ENCODE data around the gene TOLLIP. TPM values are rescaled to one million over a fixed set of nuclear protein-coding genes. Genes with fewer than 3 reads are reported as not detected.

The TOLLIP gene
- total RNA-seq, 4 donors from 2014 or later = 49.8 to 91.7 (median 85.0) TPM

DNA sequence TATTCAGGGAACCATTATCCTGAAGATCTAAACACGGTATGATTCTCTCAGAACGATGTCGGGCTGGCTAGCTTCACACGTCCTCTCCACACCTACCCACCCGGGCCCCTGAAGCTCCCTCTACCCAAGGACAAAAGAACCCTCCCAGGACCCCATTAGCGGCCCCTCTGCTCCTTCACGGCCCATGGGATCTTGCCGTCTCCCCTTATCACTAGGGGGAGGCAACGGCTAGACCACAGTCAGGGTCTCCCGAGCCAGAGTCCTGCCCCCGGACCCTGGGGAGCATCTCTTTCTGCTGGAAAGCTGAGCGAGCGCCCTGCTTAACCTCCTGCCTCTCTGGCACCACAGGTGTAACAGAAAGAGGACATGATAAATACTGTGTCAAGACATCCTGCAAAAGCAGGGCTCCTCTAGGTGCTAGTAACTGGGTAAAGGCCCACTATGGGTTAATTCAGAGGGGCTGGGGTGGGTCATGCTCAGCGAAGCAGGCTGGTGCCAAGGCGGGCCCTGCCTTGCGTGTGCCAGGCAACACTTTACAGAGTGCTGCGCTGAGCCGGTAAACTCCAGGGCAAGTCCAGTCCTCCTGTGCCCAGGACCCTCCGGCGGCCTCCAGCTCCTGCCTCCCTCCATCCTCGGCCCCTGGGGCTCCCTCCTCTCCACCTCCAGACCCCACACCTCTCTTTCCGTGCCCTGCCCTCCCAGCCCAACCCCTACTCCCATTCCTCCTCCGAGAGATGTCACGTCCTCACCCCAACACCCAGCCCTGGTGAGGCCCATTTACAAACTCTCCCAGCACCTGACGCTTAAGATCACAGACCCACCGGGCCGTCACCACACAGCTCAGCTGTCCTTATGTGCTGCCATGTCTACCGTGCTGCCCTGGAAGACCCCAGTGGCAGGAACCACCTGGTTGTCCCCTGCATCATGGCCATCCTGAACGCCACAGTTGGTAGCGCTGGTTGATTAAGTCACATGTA is 3.0 kb downstream of the TOLLIP start:
- no peaks in the 10 kb centered on the region for H3K27me3 ChIP-seq
- intact Hi-C loops (cut with DNase I; ENCODE audit: low total_unique reads) = no loop called here
- peaks cover 0 to 3% of the 10 kb centered on the region in 2 donors for H3K36me3 ChIP-seq
- no peaks in the 10 kb centered on the region for H3K9me3 ChIP-seq
- ATAC-seq (no peak), DNase-seq (no peak)
- in situ Hi-C loops (cut with MboI; ENCODE audit: low sequenced_read_pairs in 4 of 4) = loop anchor here in 1 of 4 donors (25.0 kb wide), 1 partner anchor 206 kb away; no protein-coding TSS in a partner anchor
- H3K27ac ChIP-seq = peak overlapping the region in 2 of 4 donors; percentile 89 to 95
- H3K4me3 ChIP-seq = no peak overlapping the region
- peaks cover 31 to 51% of the 10 kb centered on the region in 2 donors for H3K4me1 ChIP-seq
- TF ChIP-seq POLR2A (IDR thresholded peaks at IDR 0.05) = no peak
- TF ChIP-seq, protein P1, sequence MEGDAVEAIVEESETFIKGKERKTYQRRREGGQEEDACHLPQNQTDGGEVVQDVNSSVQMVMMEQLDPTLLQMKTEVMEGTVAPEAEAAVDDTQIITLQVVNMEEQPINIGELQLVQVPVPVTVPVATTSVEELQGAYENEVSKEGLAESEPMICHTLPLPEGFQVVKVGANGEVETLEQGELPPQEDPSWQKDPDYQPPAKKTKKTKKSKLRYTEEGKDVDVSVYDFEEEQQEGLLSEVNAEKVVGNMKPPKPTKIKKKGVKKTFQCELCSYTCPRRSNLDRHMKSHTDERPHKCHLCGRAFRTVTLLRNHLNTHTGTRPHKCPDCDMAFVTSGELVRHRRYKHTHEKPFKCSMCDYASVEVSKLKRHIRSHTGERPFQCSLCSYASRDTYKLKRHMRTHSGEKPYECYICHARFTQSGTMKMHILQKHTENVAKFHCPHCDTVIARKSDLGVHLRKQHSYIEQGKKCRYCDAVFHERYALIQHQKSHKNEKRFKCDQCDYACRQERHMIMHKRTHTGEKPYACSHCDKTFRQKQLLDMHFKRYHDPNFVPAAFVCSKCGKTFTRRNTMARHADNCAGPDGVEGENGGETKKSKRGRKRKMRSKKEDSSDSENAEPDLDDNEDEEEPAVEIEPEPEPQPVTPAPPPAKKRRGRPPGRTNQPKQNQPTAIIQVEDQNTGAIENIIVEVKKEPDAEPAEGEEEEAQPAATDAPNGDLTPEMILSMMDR (IDR thresholded peaks at IDR 0.05 in 4 of 5, conservative IDR thresholded peaks at IDR 0.05 in 1 of 5) = no peak

GRCh38 chr11:1305501-1306056 is 3.9 kb downstream of the TOLLIP start:
- in situ Hi-C loops (cut with MboI; ENCODE audit: low sequenced_read_pairs in 4 of 4) = loop anchor here in 1 of 4 donors (25.0 kb wide), 1 partner anchor 207 kb away; no protein-coding TSS in a partner anchor
- Histone ChIP-seq H3K4me3 (no peak overlapping the region), H3K27ac (peak overlapping the region in 1 of 4 donors; percentile 89), H3K27me3 (no peaks in the 10 kb centered on the region), H3K9me3 (no peaks in the 10 kb centered on the region), H3K36me3 (peaks cover 0 to 3% of the 10 kb centered on the region in 2 donors), H3K4me1 (peaks cover 31 to 48% of the 10 kb centered on the region in 2 donors)
- no peak for DNase-seq
- TF ChIP-seq, protein P1 (IDR thresholded peaks at IDR 0.05 in 4 of 5, conservative IDR thresholded peaks at IDR 0.05 in 1 of 5) = no peak
- no peak for TF ChIP-seq POLR2A (IDR thresholded peaks at IDR 0.05)
- intact Hi-C loops (cut with DNase I; ENCODE audit: low total_unique reads) = no loop called here
- no peak for ATAC-seq

DNA sequence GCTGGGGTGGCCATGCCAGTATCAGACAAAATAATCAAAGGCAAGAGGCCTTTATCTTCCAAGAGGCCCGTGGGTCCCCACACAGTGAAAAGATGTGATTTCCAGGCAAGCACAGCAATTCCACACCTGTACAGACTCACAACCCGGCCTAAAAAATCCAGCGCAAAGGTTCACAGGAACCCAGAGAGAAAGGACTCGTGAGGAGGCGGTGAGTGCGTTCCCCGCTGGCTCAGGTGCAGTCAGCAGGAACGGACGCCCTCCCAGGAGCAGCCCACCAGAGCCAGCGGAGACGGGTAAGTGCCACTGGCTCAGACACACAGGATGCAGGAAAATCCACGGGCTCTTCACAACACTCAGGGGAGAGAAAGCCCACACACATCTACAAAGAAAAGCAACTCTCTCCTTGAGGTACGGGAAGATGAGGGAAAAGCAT is 4.4 kb downstream of the TOLLIP start:
- Histone ChIP-seq H3K27ac (peak overlapping the region in 1 of 4 donors; percentile 89), H3K4me3 (no peak overlapping the region), H3K4me1 (peaks cover 31 to 53% of the 10 kb centered on the region in 2 donors), H3K9me3 (no peaks in the 10 kb centered on the region), H3K27me3 (no peaks in the 10 kb centered on the region), H3K36me3 (peaks cover 0 to 3% of the 10 kb centered on the region in 2 donors)
- no peak for ATAC-seq
- no peak for TF ChIP-seq POLR2A (IDR thresholded peaks at IDR 0.05)
- TF ChIP-seq, protein P1 (IDR thresholded peaks at IDR 0.05 in 4 of 5, conservative IDR thresholded peaks at IDR 0.05 in 1 of 5) = no peak
- intact Hi-C loops (cut with DNase I; ENCODE audit: low total_unique reads) (no loop called here), in situ Hi-C loops (cut with MboI; ENCODE audit: low sequenced_read_pairs in 4 of 4) (loop anchor here in 1 of 4 donors (25.0 kb wide), 1 partner anchor 207 kb away; no protein-coding TSS in a partner anchor)
- no peak for DNase-seq

- no peaks in the 10 kb centered on the region for H3K9me3 ChIP-seq
- ATAC-seq (no peak), DNase-seq (no peak)
- intact Hi-C loops (cut with DNase I; ENCODE audit: low total_unique reads) (no loop called here), in situ Hi-C loops (cut with MboI; ENCODE audit: low sequenced_read_pairs in 4 of 4) (loop anchor here in 1 of 4 donors (25.0 kb wide), 1 partner anchor 208 kb away; no protein-coding TSS in a partner anchor)
- no peak overlapping the region for H3K4me3 ChIP-seq
- TF ChIP-seq, protein P1 (IDR thresholded peaks at IDR 0.05 in 4 of 5, conservative IDR thresholded peaks at IDR 0.05 in 1 of 5) = no peak
- no peak for TF ChIP-seq POLR2A (IDR thresholded peaks at IDR 0.05)
- H3K36me3 ChIP-seq = peaks cover 0 to 3% of the 10 kb centered on the region in 2 donors
- peaks cover 38 to 58% of the 10 kb centered on the region in 2 donors for H3K4me1 ChIP-seq
- no peaks in the 10 kb centered on the region for H3K27me3 ChIP-seq
- peak overlapping the region; percentile 10 to 61 (median 43) for H3K27ac ChIP-seq
Observed at GRCh38 chr11:1304380-1304779, 5.1 kb downstream of the TOLLIP start.
